ENCODE measurements around the gene C1orf210. TPM values are rescaled to one million over a fixed set of nuclear protein-coding genes. Genes with fewer than 3 reads are reported as not detected.

Gene C1orf210
- not detected in 2 replicates for total RNA-seq

GRCh38 chr1:43285269-43285990 lies at the start of gene C1orf210:
TSS of gene C1orf210 (minus strand) at chr1:43285581. CDS start at chr1:43283270, 2,311 bp downstream.

DNA sequence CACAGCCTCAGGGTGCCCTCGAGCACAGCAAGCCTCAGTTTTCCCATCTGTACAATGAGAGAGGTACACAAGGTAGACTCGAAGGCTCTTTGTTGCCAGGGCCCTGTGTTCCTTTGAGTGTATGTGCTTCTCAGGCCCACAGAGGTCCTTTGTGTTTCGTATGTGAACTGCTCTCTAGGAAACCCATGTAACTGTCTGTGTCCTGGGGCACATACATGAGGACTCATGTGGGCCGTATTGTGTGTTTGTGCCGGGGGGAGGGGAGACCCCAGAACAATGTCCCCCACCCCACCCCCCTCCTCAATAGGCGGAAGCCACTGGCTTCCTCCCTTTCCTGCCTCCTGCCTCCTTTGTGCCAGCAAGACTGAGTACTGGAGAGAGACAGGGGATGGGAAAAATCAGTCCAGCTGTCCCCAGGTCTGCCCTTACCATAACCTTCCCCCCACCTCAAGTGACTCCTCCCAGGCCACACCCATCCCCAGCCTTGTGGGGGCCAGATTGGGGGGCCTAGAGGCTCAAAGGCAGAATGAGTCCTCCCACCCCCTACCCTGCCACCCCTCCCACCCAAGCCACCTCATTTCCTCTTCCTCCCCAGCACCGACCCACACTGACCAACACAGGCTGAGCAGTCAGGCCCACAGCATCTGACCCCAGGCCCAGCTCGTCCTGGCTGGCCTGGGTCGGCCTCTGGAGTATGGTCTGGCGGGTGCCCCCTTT lies 15.2 kb upstream of the C1orf210 start, which contains the start of gene TIE1:
TIE1 (plus strand) TSS at position 605 of the 717 bp plus-strand sequence; CDS start at position 695, 90 bp downstream.

DNA sequence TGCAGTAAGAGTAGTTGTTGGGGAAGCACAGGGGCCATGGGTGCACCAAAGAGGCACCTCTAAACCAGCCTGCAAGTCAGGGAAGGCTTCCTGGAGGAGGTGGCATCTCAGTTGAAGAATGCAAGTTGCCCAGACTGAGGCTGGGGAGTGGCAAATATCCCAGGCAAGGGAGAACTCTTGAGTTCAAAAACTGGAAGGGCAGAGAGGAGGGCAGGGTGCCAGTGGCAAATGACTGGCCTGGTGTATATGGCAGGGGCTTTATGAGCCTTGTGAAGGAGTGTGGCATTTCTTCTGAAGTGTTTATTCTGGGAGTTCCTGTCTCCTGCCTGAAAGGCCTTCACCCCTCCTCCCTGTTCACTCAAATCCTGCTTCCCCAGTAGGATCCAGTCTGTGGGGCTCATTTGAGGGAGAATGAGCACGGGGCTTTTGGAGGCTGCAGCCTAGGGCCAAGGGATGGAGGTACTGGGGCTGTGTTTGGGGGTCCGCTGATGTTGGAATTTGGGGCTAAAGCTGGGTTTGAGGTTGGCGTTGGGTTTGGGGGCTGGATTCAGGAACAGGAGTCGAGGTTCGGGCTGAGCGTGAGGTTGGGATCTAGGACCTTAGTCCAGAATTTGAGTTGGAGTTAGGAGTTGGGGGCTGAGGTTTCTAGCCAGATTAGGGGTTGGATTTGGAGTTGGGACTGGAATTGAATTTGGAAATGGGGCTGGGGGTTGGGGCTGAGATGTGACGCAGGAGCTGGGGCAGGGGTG lies 15.6 kb downstream of the C1orf210 start, which contains the start of gene TMEM125:
TMEM125 (plus strand) TSS at position 357 of the 749 bp plus-strand sequence. CDS start 2,740 bp downstream, outside the sequence.

Other genes starting within 250 kb of the C1orf210 start
- gene EBNA1BP2, start 113.3 kb downstream of the C1orf210 start, total RNA-seq: 178 and 201 TPM in 2 replicates
- gene CFAP57, start 113.3 kb downstream of the C1orf210 start, total RNA-seq: 0.14 and 0.53 TPM in 2 replicates
- gene TMEM125, start 15.6 kb downstream of the C1orf210 start, total RNA-seq: not detected in 2 replicates
- 436 and 472 TPM in 2 replicates for gene TIE1, start 15.4 kb upstream of the C1orf210 start, total RNA-seq
- 0.07 TPM in 1 of 2 replicates, not detected in the other for gene MPL, start 52.2 kb upstream of the C1orf210 start, total RNA-seq
- 95.6 and 147 TPM in 2 replicates for gene CDC20, start 73.4 kb upstream of the C1orf210 start, total RNA-seq
- 65.3 and 80.0 TPM in 2 replicates for gene ELOVL1, start 82.4 kb upstream of the C1orf210 start, total RNA-seq
- gene MED8, start 104.2 kb upstream of the C1orf210 start, total RNA-seq: 41.1 and 46.1 TPM in 2 replicates
- gene SZT2, start 104.3 kb upstream of the C1orf210 start, total RNA-seq: 31.6 and 38.9 TPM in 2 replicates
- gene HYI, start 168.3 kb upstream of the C1orf210 start, total RNA-seq: 74.1 and 154 TPM in 2 replicates
- gene PTPRF, start 245.3 kb upstream of the C1orf210 start, total RNA-seq: 139 and 161 TPM in 2 replicates